ENCODE results near the gene GRHL1. TPM values are rescaled to one million over a fixed set of nuclear protein-coding genes. Genes with fewer than 3 reads are reported as not detected.

Gene GRHL1
- total and polyA plus RNA-seq, 2 donors (not counting 1 experiment from before 2014, with no cell fraction given) = 0.25 to 0.76 TPM

DNA sequence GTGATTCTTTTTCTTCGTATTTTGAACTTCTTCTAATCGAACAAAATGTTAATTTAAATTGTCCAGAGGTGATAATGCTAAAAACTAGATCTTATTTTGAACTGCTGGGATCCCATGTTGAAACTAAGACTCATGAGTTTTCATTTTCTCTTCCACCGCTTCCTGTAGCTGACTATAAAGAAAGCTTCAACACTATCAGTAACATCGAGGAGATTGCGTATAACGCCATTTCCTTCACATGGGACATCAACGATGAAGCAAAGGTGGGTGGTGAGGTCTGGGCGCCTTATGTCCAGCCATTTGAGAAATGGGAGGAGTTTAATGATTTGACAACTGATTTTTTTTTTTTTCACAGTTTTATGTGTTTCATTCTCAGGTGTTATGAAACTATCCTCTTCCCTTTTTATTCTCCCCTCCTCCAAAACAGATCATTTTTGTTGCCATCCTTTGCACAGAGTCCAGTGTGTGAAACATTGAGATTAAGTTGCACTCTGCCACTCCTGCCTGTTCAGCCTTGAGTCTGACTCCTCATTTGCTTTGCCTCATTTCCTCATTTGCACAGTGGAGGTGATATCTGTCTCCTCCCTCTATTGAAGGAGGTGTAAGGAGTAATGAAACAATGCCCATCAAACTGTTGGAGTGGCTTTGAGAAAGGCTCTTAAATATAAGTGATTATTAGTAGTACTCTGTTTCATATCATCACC, 13.8 kb downstream of the GRHL1 start:
- no peak for DNase-seq
- ATAC-seq (ENCODE audit: low read depth) = no peak

More for the DNA sequence above, 13.8 kb downstream of the GRHL1 start:
- ChIA-PET CTCF (interaction anchor here (0.7 to 1.7 kb wide), 2 partner anchors 19 to 166 kb away, joined by 6 read pairs; no protein-coding TSS in a partner anchor), POLR2A (no interaction called here)
- Histone ChIP-seq H4K20me1 (ENCODE audit: control insufficient read depth, insufficient read depth, low read length, poor library complexity, severe bottlenecking) (no peaks in the 10 kb centered on the region), H3K27me3 (replicated peaks in 1 of 4; ENCODE audit: control extremely low read depth in 1 of 4, control insufficient read depth in 3 of 4, insufficient read depth in 4 of 4, low read length in 3 of 4) (no peaks in the 10 kb centered on the region), H3K9me3 (ENCODE audit: control extremely low read depth in 1 of 3, control insufficient read depth in 2 of 3, insufficient read depth in 1 of 3, low read length in 2 of 3) (no peaks in the 10 kb centered on the region), H3K36me3 (replicated peaks in 1 of 2; ENCODE audit: control extremely low read depth in 1 of 2, control insufficient read depth in 1 of 2, extremely low read depth in 1 of 2, insufficient read depth in 2 of 2, low read length in 1 of 2) (no peaks in the 10 kb centered on the region), H2AFZ (ENCODE audit: insufficient read depth, low read depth, low read length, poor library complexity, severe bottlenecking) (no peak overlapping the region), H3K27ac (ENCODE audit: low read length in 2 of 2) (no peak overlapping the region), H3K79me2 (ENCODE audit: control insufficient read depth, insufficient read depth, low read length) (no peaks in the 10 kb centered on the region), H3K9ac (ENCODE audit: low read length) (no peak overlapping the region), H3K4me2 (replicated peaks; ENCODE audit: low read depth, low read length, poor library complexity, severe bottlenecking) (no peak overlapping the region), H3K4me3 (ENCODE audit: control extremely low read depth in 1 of 5, extremely low read depth in 1 of 5, insufficient read depth in 1 of 5, low read depth in 2 of 5, low read length in 4 of 5) (no peak overlapping the region), H3K4me1 (ENCODE audit: control insufficient read depth in 2 of 2, insufficient read depth in 2 of 2, low read length in 2 of 2) (peaks cover 8 to 11% of the 10 kb centered on the region in 2 donors)
- no peaks in the 10 kb centered on the region for H3K9me3 Mint-ChIP-seq (ENCODE audit: insufficient read depth)
- no peak for TF ChIP-seq EZH2 (IDR thresholded peaks at IDR 0.05; ENCODE audit: borderline replicate concordance, insufficient read depth, low read depth, low read length, poor library complexity, severe bottlenecking)
- TF ChIP-seq, protein P1, sequence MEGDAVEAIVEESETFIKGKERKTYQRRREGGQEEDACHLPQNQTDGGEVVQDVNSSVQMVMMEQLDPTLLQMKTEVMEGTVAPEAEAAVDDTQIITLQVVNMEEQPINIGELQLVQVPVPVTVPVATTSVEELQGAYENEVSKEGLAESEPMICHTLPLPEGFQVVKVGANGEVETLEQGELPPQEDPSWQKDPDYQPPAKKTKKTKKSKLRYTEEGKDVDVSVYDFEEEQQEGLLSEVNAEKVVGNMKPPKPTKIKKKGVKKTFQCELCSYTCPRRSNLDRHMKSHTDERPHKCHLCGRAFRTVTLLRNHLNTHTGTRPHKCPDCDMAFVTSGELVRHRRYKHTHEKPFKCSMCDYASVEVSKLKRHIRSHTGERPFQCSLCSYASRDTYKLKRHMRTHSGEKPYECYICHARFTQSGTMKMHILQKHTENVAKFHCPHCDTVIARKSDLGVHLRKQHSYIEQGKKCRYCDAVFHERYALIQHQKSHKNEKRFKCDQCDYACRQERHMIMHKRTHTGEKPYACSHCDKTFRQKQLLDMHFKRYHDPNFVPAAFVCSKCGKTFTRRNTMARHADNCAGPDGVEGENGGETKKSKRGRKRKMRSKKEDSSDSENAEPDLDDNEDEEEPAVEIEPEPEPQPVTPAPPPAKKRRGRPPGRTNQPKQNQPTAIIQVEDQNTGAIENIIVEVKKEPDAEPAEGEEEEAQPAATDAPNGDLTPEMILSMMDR (IDR thresholded peaks at IDR 0.05) = no peak
- no peak overlapping the region for H3K27ac Mint-ChIP-seq
- peaks cover 17% of the 10 kb centered on the region for H3K4me1 Mint-ChIP-seq
- no CpG with 5 or more reads among the region's 8 CpGs for WGBS (ENCODE audit: insufficient coverage)
- no peak overlapping the region for H3K4me3 Mint-ChIP-seq
- H3K27me3 Mint-ChIP-seq = peaks cover 5% of the 10 kb centered on the region
- intact Hi-C loops (cut with micrococcal nuclease) = loop anchor here (5.0 kb wide), 1 partner anchor 123 kb away; the partner anchor contains the start of gene TAF1B
